ENCODE results near the gene NASP.

Gene NASP

DNA sequence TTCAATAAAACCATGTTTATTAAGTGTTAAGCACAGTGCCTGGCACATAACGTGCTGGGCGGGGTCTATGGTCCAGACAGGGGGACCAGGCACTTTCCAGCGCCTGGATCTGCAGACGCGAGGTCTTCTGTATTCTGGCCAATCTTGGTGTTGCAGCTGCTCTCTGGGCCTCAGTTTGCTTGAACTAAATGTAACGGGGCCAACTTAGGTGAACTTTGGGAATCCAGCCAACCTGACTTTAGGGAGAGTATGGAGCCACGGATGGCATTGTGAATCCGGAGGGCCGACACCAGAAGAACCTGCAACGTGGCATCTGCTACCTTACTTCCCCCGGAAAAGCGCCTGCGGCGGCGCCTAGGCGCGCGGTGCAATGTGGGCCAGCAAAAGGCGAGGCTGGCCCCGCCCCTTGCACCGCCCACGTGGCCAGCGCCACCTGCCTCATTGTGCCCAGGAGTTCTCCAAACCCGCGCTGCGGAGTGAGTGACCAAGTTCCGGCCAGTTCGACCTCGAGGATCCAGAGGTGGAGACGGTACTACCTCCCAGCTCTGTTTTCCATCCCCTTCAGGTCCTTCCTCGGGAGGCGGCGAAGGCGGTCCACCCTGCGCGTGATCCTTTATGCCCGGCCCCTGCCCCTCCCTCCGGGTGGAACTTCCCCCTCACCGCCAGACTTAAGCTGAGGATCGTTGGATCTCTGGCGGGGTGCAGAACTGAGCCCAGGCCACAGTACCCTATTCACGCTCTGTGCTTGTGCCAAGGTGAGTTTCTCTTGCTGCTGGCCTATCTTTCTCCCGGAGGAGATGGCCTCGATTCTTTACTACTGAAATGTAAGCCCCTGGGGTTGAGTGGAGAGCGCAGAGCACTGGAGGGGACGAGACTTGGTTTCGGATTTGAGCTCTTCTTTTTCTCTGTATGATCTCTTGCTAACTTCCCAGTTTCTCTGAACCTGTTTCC is 33.2 kb upstream of the NASP start, which contains the start of gene AKR1A1:
Gene AKR1A1, plus strand, starts transcription at position 426 of the 951 bp plus-strand sequence. CDS start 10,969 bp downstream, outside the sequence.
- peak within 1 kb of the TSS; percentile 76 for H3K4me3 ChIP-seq (ENCODE audit: insufficient read depth, low read depth, low read length, poor library complexity, severe bottlenecking)
- H3K27me3 ChIP-seq (replicated peaks; ENCODE audit: control insufficient read depth, insufficient read depth, low read length, poor library complexity, severe bottlenecking): no peaks in the 10 kb centered on the region
- peak within 1 kb of the TSS; percentile 93 for H3K27ac ChIP-seq (ENCODE audit: insufficient read depth, low read length, poor library complexity, severe bottlenecking)

DNA sequence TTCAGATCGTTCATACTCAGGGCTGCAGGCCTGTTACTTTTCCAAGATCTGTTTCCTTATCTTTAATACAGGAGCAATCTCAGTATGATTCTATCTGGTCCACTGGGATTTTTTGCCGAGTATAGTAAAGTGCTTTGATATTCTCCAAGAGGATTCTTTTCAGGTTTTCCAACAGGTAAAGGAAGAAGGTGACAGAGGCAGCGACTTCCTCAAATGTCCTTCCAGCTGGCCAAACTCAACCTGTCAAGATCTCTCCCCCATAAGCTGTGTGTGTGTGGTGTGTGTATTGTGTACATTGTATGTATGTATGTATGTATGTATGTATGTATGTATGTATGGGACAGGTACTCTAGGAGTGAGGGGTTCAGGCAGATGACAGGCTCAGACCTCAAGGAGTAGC is 32.2 kb upstream of the NASP start:
- Histone ChIP-seq H3K4me3 (ENCODE audit: insufficient read depth, low read depth, low read length, poor library complexity, severe bottlenecking) (peak overlapping the region; percentile 76), H3K27ac (ENCODE audit: insufficient read depth, low read length, poor library complexity, severe bottlenecking) (peak overlapping the region; percentile 93), H3K4me1 (ENCODE audit: control insufficient read depth, insufficient read depth, low read length, poor library complexity, severe bottlenecking) (peaks cover 8% of the 10 kb centered on the region), H3K27me3 (replicated peaks; ENCODE audit: control insufficient read depth, insufficient read depth, low read length, poor library complexity, severe bottlenecking) (no peaks in the 10 kb centered on the region), H3K36me3 (ENCODE audit: control insufficient read depth, insufficient read depth, low read length) (no peaks in the 10 kb centered on the region), H3K9me3 (ENCODE audit: control insufficient read depth, low read length) (no peaks in the 10 kb centered on the region)
- DNase-seq: no peak

More for the DNA sequence above, 33.2 kb upstream of the NASP start, which contains the start of gene AKR1A1:
- no peaks in the 10 kb centered on the region for H3K36me3 ChIP-seq (ENCODE audit: control insufficient read depth, insufficient read depth, low read length)
- H3K9me3 ChIP-seq (ENCODE audit: control insufficient read depth, low read length): no peaks in the 10 kb centered on the region
- peaks cover 8% of the 10 kb centered on the region for H3K4me1 ChIP-seq (ENCODE audit: control insufficient read depth, insufficient read depth, low read length, poor library complexity, severe bottlenecking)
- peak; percentile 66 to 78 (median 75) for DNase-seq

DNA sequence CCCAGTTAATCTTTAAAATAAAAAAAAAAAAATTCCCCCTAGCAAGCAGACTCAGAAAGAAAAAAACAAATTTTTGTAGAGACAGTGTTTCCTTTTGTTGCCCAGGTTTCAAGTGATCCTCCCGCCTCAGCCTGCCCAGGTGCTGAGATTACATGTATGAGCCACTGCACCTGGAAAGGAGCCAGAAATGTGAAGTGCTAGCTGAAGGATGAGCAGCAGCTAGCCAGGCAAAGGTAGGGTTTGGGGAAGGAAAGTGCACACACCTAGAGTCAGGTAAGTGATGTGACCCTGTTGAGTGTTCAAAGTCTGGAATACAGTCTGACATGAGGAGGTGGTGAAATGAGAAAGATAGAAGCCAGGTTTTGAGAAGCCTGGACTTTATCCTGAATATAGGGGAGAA is 31.5 kb upstream of the NASP start:
- no peak for DNase-seq
- Histone ChIP-seq H3K4me1 (ENCODE audit: control insufficient read depth, insufficient read depth, low read length, poor library complexity, severe bottlenecking) (peaks cover 8% of the 10 kb centered on the region), H3K36me3 (ENCODE audit: control insufficient read depth, insufficient read depth, low read length) (no peaks in the 10 kb centered on the region), H3K27me3 (replicated peaks; ENCODE audit: control insufficient read depth, insufficient read depth, low read length, poor library complexity, severe bottlenecking) (no peaks in the 10 kb centered on the region), H3K27ac (ENCODE audit: insufficient read depth, low read length, poor library complexity, severe bottlenecking) (no peak overlapping the region), H3K4me3 (ENCODE audit: insufficient read depth, low read depth, low read length, poor library complexity, severe bottlenecking) (no peak overlapping the region), H3K9me3 (ENCODE audit: control insufficient read depth, low read length) (no peaks in the 10 kb centered on the region)

DNA sequence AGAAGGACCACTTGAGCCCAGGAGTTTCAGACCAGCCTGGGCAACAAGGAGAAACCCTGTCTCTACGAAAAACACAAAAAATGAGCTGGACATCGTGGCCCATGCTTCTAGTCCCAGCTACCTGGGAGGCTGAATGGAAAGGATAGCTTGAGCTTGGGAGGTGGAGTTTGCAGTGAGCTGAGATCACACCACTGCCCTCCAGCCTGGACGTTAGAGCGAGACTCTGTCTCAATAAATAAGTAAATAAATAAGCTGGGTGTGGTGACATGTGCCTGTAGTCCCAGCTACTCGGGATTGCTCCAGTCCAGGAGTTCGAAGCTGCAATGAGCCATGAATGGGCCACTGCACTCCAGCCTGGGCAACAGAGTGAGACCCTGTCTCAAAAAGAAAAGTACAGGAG is 29.6 kb upstream of the NASP start:
- peaks cover 8% of the 10 kb centered on the region for H3K4me1 ChIP-seq (ENCODE audit: control insufficient read depth, insufficient read depth, low read length, poor library complexity, severe bottlenecking)
- no peak for DNase-seq
- H3K36me3 ChIP-seq (ENCODE audit: control insufficient read depth, insufficient read depth, low read length): no peaks in the 10 kb centered on the region
- H3K9me3 ChIP-seq (ENCODE audit: control insufficient read depth, low read length): no peaks in the 10 kb centered on the region
- H3K27me3 ChIP-seq (replicated peaks; ENCODE audit: control insufficient read depth, insufficient read depth, low read length, poor library complexity, severe bottlenecking): no peaks in the 10 kb centered on the region
- H3K4me3 ChIP-seq (ENCODE audit: insufficient read depth, low read depth, low read length, poor library complexity, severe bottlenecking): no peak overlapping the region
- no peak overlapping the region for H3K27ac ChIP-seq (ENCODE audit: insufficient read depth, low read length, poor library complexity, severe bottlenecking)

DNA sequence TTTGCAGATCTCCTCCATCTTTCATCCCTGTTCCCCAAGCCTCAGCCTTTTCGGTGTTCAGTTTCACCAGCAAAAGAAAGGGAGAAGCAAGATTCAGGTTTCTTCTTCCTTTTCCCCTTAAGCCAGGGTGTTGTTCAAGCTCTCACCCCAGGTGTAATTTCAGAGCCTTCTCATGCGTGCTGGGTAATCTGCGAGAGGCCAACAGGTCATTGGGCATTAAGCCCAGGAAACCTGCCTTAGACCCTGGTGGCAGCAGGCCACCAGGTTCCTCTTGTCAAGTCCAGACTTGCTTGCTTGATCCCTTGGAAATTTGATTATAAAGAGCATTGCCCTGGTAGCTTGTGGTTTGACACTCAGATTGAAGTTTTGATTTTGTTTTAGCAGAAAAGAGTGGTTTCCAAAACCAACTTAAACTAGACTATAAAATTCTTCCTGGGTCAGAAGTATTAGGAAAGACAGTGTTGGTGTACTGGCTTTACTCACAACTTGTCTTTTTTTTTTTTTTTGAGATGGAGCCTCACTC is 26.4 kb upstream of the NASP start:
- no peaks in the 10 kb centered on the region for H3K4me1 ChIP-seq (ENCODE audit: control insufficient read depth, insufficient read depth, low read length, poor library complexity, severe bottlenecking)
- peaks cover 10% of the 10 kb centered on the region for H3K36me3 ChIP-seq (ENCODE audit: control insufficient read depth, insufficient read depth, low read length)
- H3K4me3 ChIP-seq (ENCODE audit: insufficient read depth, low read depth, low read length, poor library complexity, severe bottlenecking): no peak overlapping the region
- H3K9me3 ChIP-seq (ENCODE audit: control insufficient read depth, low read length): no peaks in the 10 kb centered on the region
- H3K27ac ChIP-seq (ENCODE audit: insufficient read depth, low read length, poor library complexity, severe bottlenecking): no peak overlapping the region
- DNase-seq: no peak
- H3K27me3 ChIP-seq (replicated peaks; ENCODE audit: control insufficient read depth, insufficient read depth, low read length, poor library complexity, severe bottlenecking): no peaks in the 10 kb centered on the region

DNA sequence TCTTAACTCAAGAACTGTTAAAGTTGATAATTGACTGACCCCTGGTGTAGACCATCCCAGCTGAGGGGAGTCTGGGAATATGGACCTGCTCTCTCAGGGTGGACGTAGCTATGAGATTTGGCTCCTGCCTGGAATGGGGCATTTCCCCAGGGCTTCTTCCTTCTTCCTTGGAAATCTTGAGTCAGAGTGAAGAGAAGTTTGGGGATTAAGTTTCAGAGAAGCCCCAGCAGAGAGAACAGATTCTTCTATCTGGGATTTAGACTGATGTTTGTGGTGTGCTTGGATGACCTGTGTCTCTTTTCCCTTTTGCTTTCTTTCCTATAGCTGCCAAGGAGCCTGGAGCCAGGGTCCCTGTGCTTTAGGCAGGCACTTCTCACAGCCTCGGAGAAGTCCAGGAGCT is 20.0 kb upstream of the NASP start:
- Histone ChIP-seq H3K27ac (ENCODE audit: insufficient read depth, low read length, poor library complexity, severe bottlenecking) (no peak overlapping the region), H3K4me1 (ENCODE audit: control insufficient read depth, insufficient read depth, low read length, poor library complexity, severe bottlenecking) (no peaks in the 10 kb centered on the region), H3K27me3 (replicated peaks; ENCODE audit: control insufficient read depth, insufficient read depth, low read length, poor library complexity, severe bottlenecking) (no peaks in the 10 kb centered on the region), H3K4me3 (ENCODE audit: insufficient read depth, low read depth, low read length, poor library complexity, severe bottlenecking) (no peak overlapping the region), H3K9me3 (ENCODE audit: control insufficient read depth, low read length) (no peaks in the 10 kb centered on the region), H3K36me3 (ENCODE audit: control insufficient read depth, insufficient read depth, low read length) (peaks cover 32% of the 10 kb centered on the region)
- no peak for DNase-seq

DNA sequence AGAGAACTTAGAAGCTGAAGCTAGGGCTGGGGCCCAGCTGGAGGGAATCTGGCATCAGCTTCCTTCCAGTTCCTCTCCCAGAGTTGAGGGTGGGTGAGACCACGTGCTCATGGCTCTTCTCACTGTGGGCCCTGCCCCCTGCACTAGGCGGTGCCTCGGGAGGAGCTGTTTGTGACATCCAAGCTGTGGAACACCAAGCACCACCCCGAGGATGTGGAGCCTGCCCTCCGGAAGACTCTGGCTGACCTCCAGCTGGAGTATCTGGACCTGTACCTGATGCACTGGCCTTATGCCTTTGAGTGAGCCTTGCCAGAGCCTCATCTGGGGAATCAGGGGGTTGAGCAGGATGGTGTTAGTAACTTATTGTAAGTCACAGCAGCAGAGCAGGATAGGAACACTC is 17.1 kb upstream of the NASP start:
- Histone ChIP-seq H3K36me3 (ENCODE audit: control insufficient read depth, insufficient read depth, low read length) (peaks cover 31% of the 10 kb centered on the region), H3K27me3 (replicated peaks; ENCODE audit: control insufficient read depth, insufficient read depth, low read length, poor library complexity, severe bottlenecking) (no peaks in the 10 kb centered on the region), H3K4me1 (ENCODE audit: control insufficient read depth, insufficient read depth, low read length, poor library complexity, severe bottlenecking) (no peaks in the 10 kb centered on the region), H3K4me3 (ENCODE audit: insufficient read depth, low read depth, low read length, poor library complexity, severe bottlenecking) (no peak overlapping the region), H3K9me3 (ENCODE audit: control insufficient read depth, low read length) (no peaks in the 10 kb centered on the region), H3K27ac (ENCODE audit: insufficient read depth, low read length, poor library complexity, severe bottlenecking) (no peak overlapping the region)
- no peak for DNase-seq

DNA sequence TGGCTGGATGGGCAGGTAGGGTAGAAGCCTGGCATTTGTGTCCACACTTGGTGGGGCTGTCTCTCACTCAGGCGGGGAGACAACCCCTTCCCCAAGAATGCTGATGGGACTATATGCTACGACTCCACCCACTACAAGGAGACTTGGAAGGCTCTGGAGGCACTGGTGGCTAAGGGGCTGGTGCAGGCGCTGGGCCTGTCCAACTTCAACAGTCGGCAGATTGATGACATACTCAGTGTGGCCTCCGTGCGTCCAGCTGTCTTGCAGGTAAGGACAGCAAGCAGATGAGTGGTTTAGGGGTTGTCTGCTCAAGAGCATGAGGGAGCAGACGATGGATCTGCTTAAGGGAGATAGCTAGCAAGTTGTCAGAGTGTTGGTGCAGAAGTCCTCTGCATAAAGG is 15.9 kb upstream of the NASP start:
- H3K4me1 ChIP-seq (ENCODE audit: control insufficient read depth, insufficient read depth, low read length, poor library complexity, severe bottlenecking): no peaks in the 10 kb centered on the region
- no peak overlapping the region for H3K4me3 ChIP-seq (ENCODE audit: insufficient read depth, low read depth, low read length, poor library complexity, severe bottlenecking)
- no peak overlapping the region for H3K27ac ChIP-seq (ENCODE audit: insufficient read depth, low read length, poor library complexity, severe bottlenecking)
- no peak for DNase-seq
- H3K36me3 ChIP-seq (ENCODE audit: control insufficient read depth, insufficient read depth, low read length): peaks cover 27% of the 10 kb centered on the region
- no peaks in the 10 kb centered on the region for H3K9me3 ChIP-seq (ENCODE audit: control insufficient read depth, low read length)
- no peaks in the 10 kb centered on the region for H3K27me3 ChIP-seq (replicated peaks; ENCODE audit: control insufficient read depth, insufficient read depth, low read length, poor library complexity, severe bottlenecking)

DNA sequence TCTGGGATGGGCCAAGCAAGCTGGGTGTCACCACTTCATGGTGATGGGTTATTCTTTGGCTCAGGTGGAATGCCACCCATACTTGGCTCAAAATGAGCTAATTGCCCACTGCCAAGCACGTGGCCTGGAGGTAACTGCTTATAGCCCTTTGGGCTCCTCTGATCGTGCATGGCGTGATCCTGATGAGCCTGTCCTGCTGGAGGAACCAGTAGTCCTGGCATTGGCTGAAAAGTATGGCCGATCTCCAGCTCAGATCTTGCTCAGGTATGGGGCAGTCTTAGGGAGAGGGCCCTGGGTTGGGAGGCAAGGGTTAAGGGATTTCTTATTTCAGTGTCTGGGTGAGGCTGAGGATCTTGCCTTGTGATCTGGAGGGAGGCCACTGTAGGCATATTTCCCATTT is 15.4 kb upstream of the NASP start:
- no peak for DNase-seq
- no peaks in the 10 kb centered on the region for H3K27me3 ChIP-seq (replicated peaks; ENCODE audit: control insufficient read depth, insufficient read depth, low read length, poor library complexity, severe bottlenecking)
- no peak overlapping the region for H3K4me3 ChIP-seq (ENCODE audit: insufficient read depth, low read depth, low read length, poor library complexity, severe bottlenecking)
- H3K9me3 ChIP-seq (ENCODE audit: control insufficient read depth, low read length): no peaks in the 10 kb centered on the region
- no peaks in the 10 kb centered on the region for H3K4me1 ChIP-seq (ENCODE audit: control insufficient read depth, insufficient read depth, low read length, poor library complexity, severe bottlenecking)
- peaks cover 27% of the 10 kb centered on the region for H3K36me3 ChIP-seq (ENCODE audit: control insufficient read depth, insufficient read depth, low read length)
- H3K27ac ChIP-seq (ENCODE audit: insufficient read depth, low read length, poor library complexity, severe bottlenecking): no peak overlapping the region

DNA sequence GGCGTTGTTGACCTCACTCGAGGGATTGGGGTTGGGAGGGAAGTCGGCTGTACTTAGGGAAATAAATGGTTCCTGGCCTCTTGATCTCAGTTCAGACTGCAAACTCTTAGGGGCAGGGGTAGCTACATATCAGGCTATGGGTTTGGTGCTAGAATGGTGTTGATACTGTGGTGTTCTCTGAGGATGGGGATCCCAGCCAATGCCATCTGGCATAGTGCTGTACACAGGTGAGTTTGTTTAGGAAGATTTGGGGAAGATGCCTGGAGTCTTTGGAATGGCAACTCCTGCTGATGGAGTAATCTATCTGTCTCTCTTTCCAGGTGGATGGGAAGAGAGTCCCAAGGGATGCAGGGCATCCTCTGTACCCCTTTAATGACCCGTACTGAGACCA is 14.3 kb upstream of the NASP start:
- Histone ChIP-seq H3K27ac (ENCODE audit: insufficient read depth, low read length, poor library complexity, severe bottlenecking) (no peak overlapping the region), H3K4me3 (ENCODE audit: insufficient read depth, low read depth, low read length, poor library complexity, severe bottlenecking) (no peak overlapping the region), H3K9me3 (ENCODE audit: control insufficient read depth, low read length) (no peaks in the 10 kb centered on the region), H3K4me1 (ENCODE audit: control insufficient read depth, insufficient read depth, low read length, poor library complexity, severe bottlenecking) (no peaks in the 10 kb centered on the region), H3K36me3 (ENCODE audit: control insufficient read depth, insufficient read depth, low read length) (peaks cover 20% of the 10 kb centered on the region), H3K27me3 (replicated peaks; ENCODE audit: control insufficient read depth, insufficient read depth, low read length, poor library complexity, severe bottlenecking) (no peaks in the 10 kb centered on the region)
- no peak for DNase-seq

All from effector memory CD4-positive, alpha-beta T cell (primary cell).